Fibroblast of lung (primary cell): ENCODE data around the gene TSPAN5.

Experiments used
- EZH2 ChIP-seq: IDR thresholded peaks from 2 replicates; pipeline ENCODE4 v1.5.1; 2012; ENCODE audit warnings: low read length, control low read depth, mild to moderate bottlenecking; ENCODE audit errors: missing control alignments
- TF ChIP-seq, protein P1 (sequence below), 2 donors: IDR thresholded peaks in 1 of 2; conservative IDR thresholded peaks in 1 of 2; 1 replicate in 1 of 2; 2 replicates in 1 of 2; pipeline ENCODE4 v1.5.1; 2011 to 2012; ENCODE audit warnings: low read length in 2 of 2, control low read depth in 1 of 2, inconsistent platforms in 1 of 2, low read depth in 1 of 2, mild to moderate bottlenecking in 1 of 2

DNA sequence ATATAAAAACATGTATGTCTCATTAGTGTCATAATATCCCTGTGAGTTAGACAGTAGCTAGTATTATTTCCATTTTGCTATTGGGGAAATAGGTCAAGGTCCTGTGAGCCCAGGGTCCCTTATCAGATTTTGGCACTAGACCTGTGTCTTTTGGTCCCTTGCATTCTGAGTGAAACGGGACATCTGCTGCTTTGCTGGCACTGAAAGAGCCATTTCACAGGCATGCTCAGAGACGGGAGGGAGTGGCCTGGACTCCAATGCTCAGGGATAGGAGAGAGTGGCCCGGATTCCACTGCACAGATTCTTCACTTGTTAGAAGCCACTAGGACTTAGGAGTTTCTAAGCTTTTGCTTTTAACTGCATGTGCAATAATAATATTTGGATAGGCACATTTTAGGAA, 177.2 kb downstream of the TSPAN5 start:
- TF ChIP-seq, protein P1, sequence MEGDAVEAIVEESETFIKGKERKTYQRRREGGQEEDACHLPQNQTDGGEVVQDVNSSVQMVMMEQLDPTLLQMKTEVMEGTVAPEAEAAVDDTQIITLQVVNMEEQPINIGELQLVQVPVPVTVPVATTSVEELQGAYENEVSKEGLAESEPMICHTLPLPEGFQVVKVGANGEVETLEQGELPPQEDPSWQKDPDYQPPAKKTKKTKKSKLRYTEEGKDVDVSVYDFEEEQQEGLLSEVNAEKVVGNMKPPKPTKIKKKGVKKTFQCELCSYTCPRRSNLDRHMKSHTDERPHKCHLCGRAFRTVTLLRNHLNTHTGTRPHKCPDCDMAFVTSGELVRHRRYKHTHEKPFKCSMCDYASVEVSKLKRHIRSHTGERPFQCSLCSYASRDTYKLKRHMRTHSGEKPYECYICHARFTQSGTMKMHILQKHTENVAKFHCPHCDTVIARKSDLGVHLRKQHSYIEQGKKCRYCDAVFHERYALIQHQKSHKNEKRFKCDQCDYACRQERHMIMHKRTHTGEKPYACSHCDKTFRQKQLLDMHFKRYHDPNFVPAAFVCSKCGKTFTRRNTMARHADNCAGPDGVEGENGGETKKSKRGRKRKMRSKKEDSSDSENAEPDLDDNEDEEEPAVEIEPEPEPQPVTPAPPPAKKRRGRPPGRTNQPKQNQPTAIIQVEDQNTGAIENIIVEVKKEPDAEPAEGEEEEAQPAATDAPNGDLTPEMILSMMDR (conservative IDR thresholded peaks at IDR 0.05 in 1 of 2, IDR thresholded peaks at IDR 0.05 in 1 of 2; ENCODE audit: low read depth in 1 of 2, low read length in 2 of 2), result no peak
- no peak for TF ChIP-seq EZH2
